Lower leg skin (tissue), 3 donors: ENCODE results near the gene DNAJB9.

Source experiments
- CTCF ChIP-seq, 3 donors: fragments of 450-650 bp; IDR thresholded peaks; one replicate each; pipeline ENCODE4 v1.5.1; 2016; ENCODE audit warnings: antibody characterized with exemption in 3 of 3, mild to moderate bottlenecking in 3 of 3, moderate library complexity in 2 of 3
- POLR2A ChIP-seq, 2 donors: fragments of 450-650 bp; IDR thresholded peaks; one replicate each; pipeline ENCODE4 v1.6.1; 2016 to 2017; ENCODE audit warnings: antibody characterized with exemption in 2 of 2, mild to moderate bottlenecking in 1 of 2, moderate library complexity in 1 of 2

- TF ChIP-seq CTCF (IDR thresholded peaks at IDR 0.05) (no peak), POLR2A (IDR thresholded peaks at IDR 0.05) (no peak)
Observed at GRCh38 chr7:108561047-108561619, 8.5 kb upstream of the DNAJB9 start.
